Measurements from ENCODE around the gene HSD17B8.

DNA sequence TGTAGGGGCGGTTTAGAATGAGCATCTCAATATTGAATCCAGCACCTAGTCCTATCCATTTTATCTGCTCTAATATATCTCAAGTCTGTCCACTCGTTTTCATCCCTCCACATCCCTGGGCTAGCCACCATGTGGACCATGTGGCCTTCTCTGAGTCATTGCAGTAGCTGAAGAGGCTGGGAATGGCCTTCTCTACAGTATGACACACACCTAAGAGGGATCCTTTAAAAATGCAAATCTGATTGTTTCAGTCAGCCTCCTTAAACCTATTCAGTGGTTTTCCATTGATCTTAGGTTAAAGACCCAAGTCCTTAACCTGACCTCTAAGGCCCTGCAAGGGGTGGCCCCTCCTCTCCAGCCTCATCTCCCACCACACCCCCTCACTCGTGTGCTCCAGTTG is 13.2 kb downstream of the HSD17B8 start:
- TF ChIP-seq, protein P1, sequence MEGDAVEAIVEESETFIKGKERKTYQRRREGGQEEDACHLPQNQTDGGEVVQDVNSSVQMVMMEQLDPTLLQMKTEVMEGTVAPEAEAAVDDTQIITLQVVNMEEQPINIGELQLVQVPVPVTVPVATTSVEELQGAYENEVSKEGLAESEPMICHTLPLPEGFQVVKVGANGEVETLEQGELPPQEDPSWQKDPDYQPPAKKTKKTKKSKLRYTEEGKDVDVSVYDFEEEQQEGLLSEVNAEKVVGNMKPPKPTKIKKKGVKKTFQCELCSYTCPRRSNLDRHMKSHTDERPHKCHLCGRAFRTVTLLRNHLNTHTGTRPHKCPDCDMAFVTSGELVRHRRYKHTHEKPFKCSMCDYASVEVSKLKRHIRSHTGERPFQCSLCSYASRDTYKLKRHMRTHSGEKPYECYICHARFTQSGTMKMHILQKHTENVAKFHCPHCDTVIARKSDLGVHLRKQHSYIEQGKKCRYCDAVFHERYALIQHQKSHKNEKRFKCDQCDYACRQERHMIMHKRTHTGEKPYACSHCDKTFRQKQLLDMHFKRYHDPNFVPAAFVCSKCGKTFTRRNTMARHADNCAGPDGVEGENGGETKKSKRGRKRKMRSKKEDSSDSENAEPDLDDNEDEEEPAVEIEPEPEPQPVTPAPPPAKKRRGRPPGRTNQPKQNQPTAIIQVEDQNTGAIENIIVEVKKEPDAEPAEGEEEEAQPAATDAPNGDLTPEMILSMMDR (IDR thresholded peaks at IDR 0.05): no peak
- no peak for TF ChIP-seq EZH2 (IDR thresholded peaks at IDR 0.05; ENCODE audit: borderline replicate concordance, insufficient read depth, low read depth, low read length, poor library complexity, severe bottlenecking)

All from B cell (primary cell).